Peyer's patch (tissue), 4 donors: ENCODE results near the gene HMCN1.

ENCODE experiments used
- POLR2A ChIP-seq, 2 donors: fragments of 450-650 bp; IDR thresholded peaks; one replicate each; pipeline ENCODE4 v1.5.1; 2017; ENCODE audit warnings: antibody characterized with exemption in 2 of 2, mild to moderate bottlenecking in 2 of 2, moderate library complexity in 2 of 2
- TF ChIP-seq, protein P1 (sequence below), 6 experiments: fragments of 450-650 bp in 4 of 6; fragments of 200-600 bp in 2 of 6; sonication (generic) in 1 of 6; IDR thresholded peaks; one replicate each; pipeline ENCODE4 v1.5.1; 2017 to 2019; ENCODE audit warnings: antibody characterized with exemption in 6 of 6, mild to moderate bottlenecking in 3 of 6, moderate library complexity in 1 of 6

DNA sequence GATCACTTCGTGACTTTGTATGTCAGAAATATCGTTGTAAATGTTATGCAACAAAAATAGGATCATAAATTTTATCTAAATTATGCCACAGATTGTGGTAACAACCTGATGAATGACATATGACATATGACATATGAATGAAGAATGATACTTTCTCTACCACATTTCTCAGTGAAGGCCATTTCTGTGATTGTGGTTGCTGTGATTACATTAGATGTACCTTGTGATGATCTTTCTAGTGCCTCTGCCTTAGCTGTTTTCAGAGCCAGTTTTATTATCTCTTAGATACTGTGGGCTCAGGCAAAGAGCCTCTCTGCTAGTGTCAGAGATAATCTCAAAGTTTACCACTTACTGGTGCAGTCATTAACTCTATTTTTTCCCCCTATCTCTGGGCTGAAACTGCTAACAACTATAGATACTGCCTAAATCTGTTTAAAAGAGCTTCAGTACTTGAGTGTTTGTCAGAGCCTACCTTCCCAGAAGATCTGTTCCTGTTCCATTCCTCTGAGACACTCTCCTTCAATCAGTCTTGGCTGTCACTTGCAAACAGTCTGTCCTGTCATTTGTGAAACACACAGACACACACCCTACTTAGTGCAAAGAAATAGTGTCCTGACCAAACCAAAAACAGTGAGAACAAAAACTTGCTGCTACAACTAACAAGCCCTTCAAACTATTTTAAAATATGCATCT, 55.5 kb downstream of the HMCN1 start:
- TF ChIP-seq, protein P1, sequence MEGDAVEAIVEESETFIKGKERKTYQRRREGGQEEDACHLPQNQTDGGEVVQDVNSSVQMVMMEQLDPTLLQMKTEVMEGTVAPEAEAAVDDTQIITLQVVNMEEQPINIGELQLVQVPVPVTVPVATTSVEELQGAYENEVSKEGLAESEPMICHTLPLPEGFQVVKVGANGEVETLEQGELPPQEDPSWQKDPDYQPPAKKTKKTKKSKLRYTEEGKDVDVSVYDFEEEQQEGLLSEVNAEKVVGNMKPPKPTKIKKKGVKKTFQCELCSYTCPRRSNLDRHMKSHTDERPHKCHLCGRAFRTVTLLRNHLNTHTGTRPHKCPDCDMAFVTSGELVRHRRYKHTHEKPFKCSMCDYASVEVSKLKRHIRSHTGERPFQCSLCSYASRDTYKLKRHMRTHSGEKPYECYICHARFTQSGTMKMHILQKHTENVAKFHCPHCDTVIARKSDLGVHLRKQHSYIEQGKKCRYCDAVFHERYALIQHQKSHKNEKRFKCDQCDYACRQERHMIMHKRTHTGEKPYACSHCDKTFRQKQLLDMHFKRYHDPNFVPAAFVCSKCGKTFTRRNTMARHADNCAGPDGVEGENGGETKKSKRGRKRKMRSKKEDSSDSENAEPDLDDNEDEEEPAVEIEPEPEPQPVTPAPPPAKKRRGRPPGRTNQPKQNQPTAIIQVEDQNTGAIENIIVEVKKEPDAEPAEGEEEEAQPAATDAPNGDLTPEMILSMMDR (IDR thresholded peaks at IDR 0.05) = no peak
- no peak for TF ChIP-seq POLR2A (IDR thresholded peaks at IDR 0.05)
